Mesothelial cell of epicardium (in vitro differentiated cells): Measurements from ENCODE around the gene CHKA. TPM values are rescaled to one million over a fixed set of nuclear protein-coding genes. Genes with fewer than 3 reads are reported as not detected.

ENCODE experiments used
- DNase-seq, 2 experiments: peaks; one replicate each; pipeline ENCODE4 v3.0.0; 2021; ENCODE audit warnings: low spot score in 2 of 2; ENCODE audit not compliant: unreplicated experiment in 2 of 2
- H3K27ac Mint-ChIP-seq: 2 replicates; pipeline ENCODE4 v1.8.0; 2021; ENCODE audit warnings: mixed read lengths
- H3K27me3 Mint-ChIP-seq: 2 replicates; pipeline ENCODE4 v1.8.0; 2021; ENCODE audit warnings: low read depth, mixed read lengths
- H3K36me3 Mint-ChIP-seq: 2 replicates; pipeline ENCODE4 v1.8.0; 2021; ENCODE audit warnings: mixed read lengths
- H3K4me1 Mint-ChIP-seq: 2 replicates; pipeline ENCODE4 v1.8.0; 2021; ENCODE audit warnings: mixed read lengths
- H3K4me3 Mint-ChIP-seq: 2 replicates; pipeline ENCODE4 v1.8.0; 2021; ENCODE audit warnings: mild to moderate bottlenecking, moderate library complexity, mixed read lengths
- H3K9me3 Mint-ChIP-seq: 2 replicates; pipeline ENCODE4 v1.8.0; 2021; ENCODE audit warnings: mixed read lengths
- total RNA-seq: library from RNA; stranded (reverse); gene quantifications from 3 replicates; pipeline ENCODE4 v1.2.1, GENCODE V29; 2021
- TF ChIP-seq, protein P1 (sequence below): fragments of 200-600 bp; sonication (generic); IDR thresholded peaks from one replicate; pipeline ENCODE4 v1.5.0; 2021; ENCODE audit warnings: antibody characterized with exemption; ENCODE audit not compliant: unreplicated experiment

CHKA gene
- total RNA-seq, 1 donor from 2014 or later: 74.4 TPM

- no peak overlapping the region for H3K4me3 Mint-ChIP-seq
- peaks cover 4% of the 10 kb centered on the region for H3K4me1 Mint-ChIP-seq
- TF ChIP-seq, protein P1, sequence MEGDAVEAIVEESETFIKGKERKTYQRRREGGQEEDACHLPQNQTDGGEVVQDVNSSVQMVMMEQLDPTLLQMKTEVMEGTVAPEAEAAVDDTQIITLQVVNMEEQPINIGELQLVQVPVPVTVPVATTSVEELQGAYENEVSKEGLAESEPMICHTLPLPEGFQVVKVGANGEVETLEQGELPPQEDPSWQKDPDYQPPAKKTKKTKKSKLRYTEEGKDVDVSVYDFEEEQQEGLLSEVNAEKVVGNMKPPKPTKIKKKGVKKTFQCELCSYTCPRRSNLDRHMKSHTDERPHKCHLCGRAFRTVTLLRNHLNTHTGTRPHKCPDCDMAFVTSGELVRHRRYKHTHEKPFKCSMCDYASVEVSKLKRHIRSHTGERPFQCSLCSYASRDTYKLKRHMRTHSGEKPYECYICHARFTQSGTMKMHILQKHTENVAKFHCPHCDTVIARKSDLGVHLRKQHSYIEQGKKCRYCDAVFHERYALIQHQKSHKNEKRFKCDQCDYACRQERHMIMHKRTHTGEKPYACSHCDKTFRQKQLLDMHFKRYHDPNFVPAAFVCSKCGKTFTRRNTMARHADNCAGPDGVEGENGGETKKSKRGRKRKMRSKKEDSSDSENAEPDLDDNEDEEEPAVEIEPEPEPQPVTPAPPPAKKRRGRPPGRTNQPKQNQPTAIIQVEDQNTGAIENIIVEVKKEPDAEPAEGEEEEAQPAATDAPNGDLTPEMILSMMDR: no peak
- peaks cover 40% of the 10 kb centered on the region for H3K36me3 Mint-ChIP-seq
- no peaks in the 10 kb centered on the region for H3K27me3 Mint-ChIP-seq
- H3K27ac Mint-ChIP-seq: no peak overlapping the region
- DNase-seq: no peak
- H3K9me3 Mint-ChIP-seq: no peaks in the 10 kb centered on the region
Measured at GRCh38 chr11:68158580-68158979, 37.4 kb upstream of the CHKA start.

GRCh38 chr11:68153742-68154141 is 32.6 kb upstream of the CHKA start:
- Mint-ChIP-seq H3K36me3 (peaks cover 14% of the 10 kb centered on the region), H3K4me3 (no peak overlapping the region), H3K9me3 (no peaks in the 10 kb centered on the region), H3K4me1 (no peaks in the 10 kb centered on the region), H3K27ac (no peak overlapping the region), H3K27me3 (no peaks in the 10 kb centered on the region)
- TF ChIP-seq, protein P1: no peak
- peak in 1 of 2 experiments; percentile 31 for DNase-seq

GRCh38 chr11:68150037-68150436 is 28.8 kb upstream of the CHKA start:
- DNase-seq: no peak
- no peaks in the 10 kb centered on the region for H3K27me3 Mint-ChIP-seq
- no peaks in the 10 kb centered on the region for H3K36me3 Mint-ChIP-seq
- no peaks in the 10 kb centered on the region for H3K9me3 Mint-ChIP-seq
- TF ChIP-seq, protein P1: no peak
- H3K27ac Mint-ChIP-seq: no peak overlapping the region
- H3K4me3 Mint-ChIP-seq: no peak overlapping the region
- peaks cover 6% of the 10 kb centered on the region for H3K4me1 Mint-ChIP-seq

- Mint-ChIP-seq H3K4me3 (no peak overlapping the region), H3K27me3 (no peaks in the 10 kb centered on the region), H3K36me3 (no peaks in the 10 kb centered on the region), H3K27ac (no peak overlapping the region), H3K9me3 (no peaks in the 10 kb centered on the region), H3K4me1 (peaks cover 6% of the 10 kb centered on the region)
- TF ChIP-seq, protein P1: no peak
- DNase-seq: no peak
Measured at GRCh38 chr11:68149417-68149816, 28.2 kb upstream of the CHKA start.

DNA sequence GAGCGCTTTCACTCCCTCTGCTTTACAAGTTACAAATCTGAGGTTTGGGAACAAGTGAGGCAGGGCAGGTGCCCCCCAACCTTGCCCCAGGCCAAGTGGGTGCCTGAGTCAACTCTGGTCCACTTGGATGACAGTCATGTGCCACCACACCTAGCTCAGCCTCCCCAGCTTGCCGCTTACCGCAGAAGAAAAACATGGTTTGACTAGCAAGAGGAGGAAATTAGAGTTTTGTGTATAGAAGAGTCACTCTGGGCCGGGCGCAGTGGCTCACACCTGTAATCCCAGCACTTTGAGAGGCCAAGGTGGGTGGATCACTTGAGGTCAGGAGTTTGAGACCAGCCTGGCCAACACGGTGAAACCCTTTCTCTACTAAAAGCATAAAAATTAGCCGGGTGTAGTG is 27.7 kb upstream of the CHKA start:
- H3K27me3 Mint-ChIP-seq: no peaks in the 10 kb centered on the region
- H3K9me3 Mint-ChIP-seq: no peaks in the 10 kb centered on the region
- TF ChIP-seq, protein P1: no peak
- H3K4me3 Mint-ChIP-seq: no peak overlapping the region
- no peaks in the 10 kb centered on the region for H3K36me3 Mint-ChIP-seq
- no peak for DNase-seq
- H3K4me1 Mint-ChIP-seq: peaks cover 6% of the 10 kb centered on the region
- no peak overlapping the region for H3K27ac Mint-ChIP-seq
